Measurements from ENCODE around the gene EFEMP2. TPM values are rescaled to one million over a fixed set of nuclear protein-coding genes. Genes with fewer than 3 reads are reported as not detected.
A peak's percentile ranks its signal among the peaks of the same experiment; 100 is the strongest.
"Not testable (repeated sequence)": the region's sequence is repeated elsewhere in the genome, so short reads cannot be mapped to it uniquely, and the experiment has no call there.

Gene EFEMP2
- total RNA-seq, 1 experiment from 2014 or later = 217 TPM

DNA sequence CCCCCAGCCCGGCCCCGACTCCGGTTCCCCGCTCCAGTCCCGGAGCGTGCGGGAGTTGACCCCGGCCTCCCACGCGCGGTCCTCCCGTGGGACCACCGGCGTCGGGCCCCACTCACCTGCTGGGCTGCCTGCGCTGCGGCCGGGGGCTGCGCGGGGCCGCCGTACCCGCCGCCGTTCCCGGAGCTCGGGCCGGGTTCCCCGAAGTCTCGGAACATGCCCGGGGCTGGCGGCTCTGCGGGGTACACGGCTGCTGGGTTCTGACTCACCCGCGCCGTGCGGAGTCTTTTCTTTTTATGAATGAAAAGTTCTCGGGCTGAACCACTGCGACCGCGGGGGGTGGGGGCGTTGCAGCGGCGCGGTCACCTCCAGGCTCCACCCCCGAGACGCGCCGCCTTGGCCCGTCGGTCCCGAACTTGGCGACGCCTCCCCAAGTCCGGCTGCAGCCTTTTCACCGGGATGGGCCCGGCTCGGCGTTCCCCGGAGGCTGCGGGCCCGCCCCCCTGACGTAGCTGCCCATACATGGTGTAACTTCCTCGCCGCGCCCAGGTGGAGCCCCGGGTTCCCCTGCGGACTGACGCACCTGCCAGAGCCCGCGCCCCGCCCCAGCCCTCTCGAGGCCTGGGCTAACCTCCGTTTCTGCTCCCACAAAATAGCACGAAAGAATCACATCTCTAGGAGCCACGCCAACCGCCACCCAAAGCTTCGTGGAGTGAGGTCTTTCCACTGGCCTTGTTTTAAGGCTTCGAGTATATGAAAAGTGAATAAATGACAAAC is 27.7 kb upstream of the EFEMP2 start, which contains the start of gene FOSL1:
FOSL1 (minus strand) TSS at position 264 of the 774 bp plus-strand sequence; CDS start at position 215, 49 bp downstream.
- peak; percentile 97 for DNase-seq (ENCODE audit: low read depth)

DNA sequence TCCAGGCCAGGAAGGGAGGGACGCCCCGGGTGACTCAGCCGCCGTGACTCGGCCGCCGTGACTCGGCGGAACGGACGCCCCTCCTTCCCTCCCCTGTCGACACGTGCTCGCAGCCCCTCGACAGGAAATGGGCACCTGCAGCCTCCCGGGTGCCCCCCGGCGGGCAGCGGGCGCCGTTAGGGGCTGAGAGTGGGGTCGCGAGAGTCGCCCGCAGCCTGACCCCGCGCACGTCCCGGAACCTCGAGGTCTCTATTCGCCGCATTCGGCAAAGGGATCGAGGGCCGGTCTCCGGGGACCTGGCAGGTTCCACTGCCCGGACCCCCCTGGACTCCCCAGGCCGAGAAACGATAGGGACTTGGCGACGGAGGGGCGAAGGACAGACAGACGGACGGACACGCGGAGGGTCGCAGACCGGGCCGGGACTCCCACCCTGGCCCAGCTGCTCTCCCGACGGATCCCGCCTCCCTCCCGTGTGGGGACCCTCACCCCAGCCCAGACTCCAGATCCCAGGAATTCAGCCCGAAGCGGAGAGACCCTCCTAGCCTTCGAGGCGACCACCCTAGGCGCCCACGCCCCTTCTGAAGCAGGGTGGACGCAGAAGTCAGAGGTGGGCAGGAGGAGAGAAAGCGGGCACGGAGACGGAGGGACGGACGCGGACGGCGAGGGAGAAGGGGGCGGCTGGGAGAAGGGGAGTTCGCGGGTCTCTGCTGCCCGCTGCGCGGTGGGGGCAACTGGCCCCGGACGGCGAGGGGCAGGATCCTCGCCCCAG is 26.9 kb upstream of the EFEMP2 start:
- DNase-seq (ENCODE audit: low read depth) = peak; percentile 87

- no peak for DNase-seq (ENCODE audit: low read depth)
Measured at GRCh38 chr11:65898656-65899355, 26.2 kb upstream of the EFEMP2 start.

DNA sequence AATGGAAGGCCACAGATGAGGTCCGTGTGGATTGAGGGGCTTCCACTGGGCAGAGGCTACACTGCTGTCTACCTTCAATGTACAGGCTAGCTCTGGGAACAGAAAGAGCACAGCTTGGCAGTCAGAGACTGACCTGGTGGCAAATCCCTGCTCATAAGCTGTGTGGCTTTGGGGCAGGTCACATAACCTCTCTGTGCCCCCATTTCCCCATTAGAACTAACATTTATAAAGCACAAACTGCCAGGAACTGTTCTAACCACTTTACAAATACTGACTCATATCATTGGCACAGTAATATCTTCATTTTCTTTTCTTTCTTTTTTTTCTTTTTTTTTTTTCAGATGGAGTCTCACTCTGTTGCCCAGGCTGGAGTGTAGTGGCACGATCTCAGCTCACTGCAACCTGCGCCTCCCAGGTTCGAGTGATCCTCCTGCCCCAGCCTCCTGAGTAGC is 24.4 kb upstream of the EFEMP2 start:
- no peak for DNase-seq (ENCODE audit: low read depth)

DNA sequence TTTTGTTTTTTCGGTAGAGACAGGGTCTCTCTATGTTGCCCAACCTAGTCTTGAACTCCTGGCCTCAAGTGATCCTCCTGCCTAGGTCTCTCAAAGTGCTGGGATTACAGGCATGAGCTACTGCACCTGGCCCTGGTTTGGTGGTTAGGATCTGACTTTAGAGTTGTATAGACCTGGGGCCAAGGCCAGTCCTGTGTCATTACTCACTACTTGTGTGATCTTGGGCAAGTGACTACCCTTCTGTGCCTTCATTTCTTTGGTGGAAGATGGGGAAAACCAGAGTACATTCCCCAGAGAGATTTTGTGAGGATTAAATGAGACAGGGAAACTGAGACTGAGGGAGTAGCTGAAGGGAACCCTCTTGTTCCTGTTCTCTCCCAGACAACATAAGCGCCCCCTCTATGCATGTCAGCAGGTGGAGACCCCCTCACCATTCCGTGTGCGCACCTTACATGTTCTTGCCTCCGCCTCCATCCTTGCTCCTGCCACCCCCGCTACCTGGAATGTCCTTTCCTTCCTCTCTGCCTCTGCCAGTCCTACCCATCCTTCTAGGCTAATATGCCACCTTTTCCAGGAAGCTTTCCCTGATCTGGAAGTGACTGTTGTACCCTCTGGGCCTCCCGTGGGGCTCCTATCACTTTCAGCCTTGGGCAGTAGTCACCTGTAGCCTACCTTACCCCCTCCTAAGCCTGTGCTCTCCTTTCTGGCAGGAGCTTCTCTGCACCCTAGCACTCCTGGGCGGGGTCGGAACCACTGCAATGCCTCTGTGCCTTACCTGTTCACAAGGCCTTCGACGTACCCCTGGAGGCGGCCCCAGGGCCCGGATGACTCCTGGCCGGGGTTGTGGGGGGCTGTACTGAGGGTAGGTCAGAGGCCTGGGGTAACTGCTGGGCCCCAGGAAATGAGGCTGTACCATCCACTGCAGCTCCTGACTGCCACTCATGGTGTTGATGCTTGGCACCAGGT is 23.7 kb upstream of the EFEMP2 start:
- no peak for DNase-seq (ENCODE audit: low read depth)

DNA sequence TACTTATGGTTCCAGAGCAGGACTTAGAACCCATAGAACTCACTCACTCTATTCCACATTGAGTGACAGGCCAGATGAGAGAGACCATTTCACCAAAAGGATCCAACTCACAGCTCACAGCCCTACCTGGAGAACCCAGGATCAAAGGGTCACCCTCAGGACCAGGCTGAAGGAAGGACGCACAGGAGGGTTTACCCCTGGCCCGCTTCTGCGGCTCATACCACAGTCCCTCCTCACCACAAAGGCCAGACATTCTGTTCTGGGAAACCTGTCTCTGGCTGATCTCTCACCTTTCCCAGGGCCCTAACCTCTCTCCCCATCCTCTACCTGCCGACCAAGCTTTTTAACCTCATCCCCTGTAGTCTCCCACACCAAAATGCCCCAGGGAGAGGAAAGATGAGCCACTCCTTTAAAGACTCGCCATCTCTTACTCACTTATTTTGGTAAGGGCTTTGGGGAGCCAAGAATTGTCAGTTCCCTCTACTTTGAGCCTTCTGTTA is 22.9 kb upstream of the EFEMP2 start:
- no peak for DNase-seq (ENCODE audit: low read depth)

GRCh38 chr11:65894034-65894591 is 21.5 kb upstream of the EFEMP2 start:
- DNase-seq (ENCODE audit: low read depth) = no peak

DNA sequence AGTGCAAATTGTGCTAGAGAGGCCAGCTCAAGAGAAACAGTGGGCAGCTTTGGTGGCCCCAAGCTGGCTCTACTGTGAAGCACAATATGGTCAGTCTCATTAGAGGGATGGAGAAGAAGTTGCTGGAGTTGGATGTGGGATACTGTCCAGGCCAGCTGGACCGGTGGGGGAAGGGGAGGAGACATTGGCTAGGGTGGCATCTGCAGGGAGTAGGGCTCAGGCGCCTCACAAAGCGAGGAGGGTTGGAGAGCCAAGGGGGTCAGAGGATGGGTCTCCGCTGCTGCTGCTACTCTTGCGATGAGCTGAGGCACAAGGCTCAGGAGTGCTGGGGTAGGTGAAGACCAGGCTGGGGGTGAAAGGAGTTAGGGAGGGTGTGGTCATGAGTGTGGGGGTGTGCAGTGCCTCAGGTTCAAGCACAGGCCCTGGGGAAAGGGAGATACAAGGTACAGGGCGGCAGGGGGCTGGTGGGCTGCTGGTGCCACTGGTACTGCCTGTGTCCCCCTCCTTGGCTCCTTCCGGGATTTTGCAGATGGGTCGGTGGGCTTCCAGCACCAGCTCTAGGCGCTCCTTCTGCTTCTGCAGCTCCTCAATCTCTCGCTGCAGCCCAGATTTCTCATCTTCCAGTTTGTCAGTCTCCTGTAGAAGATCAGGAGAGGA is 20.2 kb upstream of the EFEMP2 start:
- no peak for DNase-seq (ENCODE audit: low read depth)

- DNase-seq (ENCODE audit: low read depth) = not testable (repeated sequence)
Measured at GRCh38 chr11:65892137-65892540, 19.5 kb upstream of the EFEMP2 start.

DNA sequence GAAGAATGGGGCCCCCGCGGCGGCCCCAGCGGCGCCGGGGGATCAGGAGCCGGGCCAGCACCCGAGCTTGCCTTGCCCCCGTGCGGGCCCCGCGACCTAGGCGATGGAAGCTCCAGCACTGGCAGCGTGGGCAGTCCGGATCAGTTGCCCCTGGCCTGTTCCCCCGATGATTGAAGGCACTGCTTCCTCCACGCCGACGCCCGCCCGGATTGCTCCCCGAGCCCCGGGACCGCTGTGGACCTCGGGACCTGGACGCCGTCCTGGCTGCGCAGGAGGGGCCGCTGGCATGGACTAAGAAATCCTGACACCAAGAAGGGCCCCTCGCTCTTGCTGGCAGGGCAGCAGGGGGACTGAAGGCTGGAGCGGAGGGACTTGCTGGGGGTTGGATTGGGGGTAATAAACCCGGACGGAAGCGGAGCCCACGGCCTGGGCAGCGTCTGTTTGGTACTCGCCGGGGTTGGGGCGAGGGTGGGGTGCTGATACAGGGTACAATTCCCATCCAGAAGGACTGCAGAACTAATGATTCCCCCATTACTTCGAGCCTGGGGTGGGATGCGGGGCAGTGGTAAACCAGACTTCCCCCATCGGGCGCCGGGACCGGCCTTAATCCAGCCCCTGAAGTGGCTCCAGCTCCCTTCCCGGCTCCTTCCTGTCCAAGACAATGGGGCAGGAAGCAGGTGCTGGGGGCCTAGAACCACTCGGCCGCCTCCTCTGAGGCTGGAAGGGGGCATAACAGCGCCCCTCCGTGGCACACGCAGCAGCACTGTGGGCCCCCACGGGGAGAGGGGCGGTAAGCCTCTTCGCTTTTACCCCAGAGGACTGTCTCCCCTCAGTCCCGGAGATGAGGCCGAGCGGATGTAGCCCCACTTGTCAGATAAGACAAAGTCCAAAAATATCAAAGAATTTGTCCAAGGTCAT is 18.9 kb upstream of the EFEMP2 start:
- DNase-seq (ENCODE audit: low read depth) = peak; percentile 61

DNA sequence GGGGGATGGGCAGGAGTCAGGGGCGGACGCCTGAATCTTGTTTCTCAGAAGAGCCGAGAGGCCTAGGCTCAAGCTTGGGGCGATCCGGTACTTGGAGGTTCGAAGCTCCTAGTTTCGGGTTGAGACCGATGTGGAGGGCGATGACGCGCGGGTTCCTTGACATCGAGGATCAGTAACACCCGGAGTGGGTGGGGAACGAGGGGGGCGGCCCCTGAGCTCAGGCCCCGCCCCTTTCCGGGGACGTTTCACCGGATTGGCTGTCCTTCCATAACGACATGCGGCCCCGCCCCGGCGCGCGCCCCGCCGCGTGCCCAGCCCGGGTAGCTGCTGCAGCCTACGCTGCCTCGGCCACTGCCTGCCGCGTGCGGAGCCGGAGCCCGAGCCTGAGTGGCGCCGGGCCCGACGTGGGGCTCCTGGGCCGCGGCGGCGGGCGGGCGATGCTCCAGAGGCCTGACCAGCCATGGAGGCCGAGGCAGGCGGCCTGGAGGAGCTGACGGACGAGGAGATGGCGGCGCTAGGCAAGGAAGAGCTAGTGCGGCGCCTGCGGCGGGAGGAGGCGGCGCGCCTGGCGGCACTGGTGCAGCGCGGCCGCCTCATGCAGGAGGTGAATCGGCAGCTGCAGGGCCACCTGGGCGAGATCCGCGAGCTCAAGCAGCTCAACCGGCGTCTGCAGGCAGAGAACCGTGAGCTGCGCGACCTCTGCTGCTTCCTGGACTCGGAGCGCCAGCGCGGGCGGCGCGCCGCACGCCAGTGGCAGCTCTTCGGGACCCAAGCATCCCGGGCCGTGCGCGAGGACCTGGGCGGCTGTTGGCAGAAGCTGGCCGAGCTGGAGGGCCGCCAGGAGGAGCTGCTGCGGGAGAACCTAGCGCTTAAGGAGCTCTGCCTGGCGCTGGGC is 18.0 kb upstream of the EFEMP2 start, which contains the start of gene CCDC85B:
CCDC85B (plus strand) TSS at position 350 of the 895 bp plus-strand sequence; CDS start at position 461, 111 bp downstream.
- DNase-seq (ENCODE audit: low read depth) = peak; percentile 95

DNA sequence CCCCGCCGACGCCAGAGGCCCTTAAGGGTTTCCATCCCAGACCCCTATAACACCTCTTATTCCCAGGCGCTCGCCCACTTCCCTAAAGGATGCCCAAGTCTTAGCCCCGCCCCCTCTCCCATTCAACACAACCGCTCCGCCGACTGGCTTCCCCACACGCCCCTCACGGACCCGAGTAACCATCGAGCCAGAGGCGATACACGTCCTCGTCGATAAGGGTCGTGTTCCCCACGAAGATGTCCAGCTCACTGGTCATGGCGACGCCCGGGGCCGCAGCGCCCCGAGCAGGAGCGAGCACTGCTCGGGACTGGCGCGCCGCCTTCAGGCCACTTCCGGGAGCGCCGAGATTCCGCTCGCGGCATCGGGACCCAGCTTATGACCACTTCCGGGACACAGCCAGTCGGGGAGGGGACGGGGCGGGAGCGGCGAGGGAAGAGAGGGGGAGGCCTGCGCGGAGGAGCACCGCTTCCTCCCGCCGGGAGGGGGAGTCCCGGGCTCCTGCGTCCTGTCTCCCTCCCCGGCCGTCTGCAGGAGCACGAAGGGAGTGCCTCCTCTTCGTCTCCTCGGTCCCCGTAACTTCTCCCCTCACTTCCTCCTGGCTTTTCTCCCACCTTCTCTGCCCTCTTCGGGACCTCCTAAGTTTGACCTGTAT is 15.7 kb upstream of the EFEMP2 start, which contains the start of gene FIBP:
FIBP (minus strand) TSS at position 309 of the 652 bp plus-strand sequence; CDS start at position 256, 53 bp downstream.
- peak; percentile 95 for DNase-seq (ENCODE audit: low read depth)

DNA sequence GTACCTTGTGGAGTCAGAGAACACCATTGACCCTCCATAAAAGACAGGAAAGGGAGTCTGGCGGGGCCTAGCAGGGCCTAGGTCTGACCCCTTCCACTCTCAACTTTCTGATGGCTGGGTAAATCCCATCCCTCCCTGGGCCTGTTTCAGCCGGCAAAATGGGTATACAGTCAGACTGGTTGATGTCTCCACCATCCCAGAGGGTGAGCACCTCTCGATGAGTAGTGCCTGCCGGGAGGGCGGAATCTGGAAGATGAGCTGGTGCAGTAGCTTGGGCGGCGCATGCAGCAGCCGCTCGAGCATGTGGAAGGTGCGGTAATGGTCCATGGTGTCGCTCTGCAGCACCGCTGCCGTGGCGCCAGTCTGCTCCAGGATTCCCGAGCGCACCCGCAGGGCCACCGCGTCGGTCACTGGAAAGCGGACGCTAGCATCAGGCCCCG is 15.1 kb upstream of the EFEMP2 start:
- no peak for DNase-seq (ENCODE audit: low read depth)

DNA sequence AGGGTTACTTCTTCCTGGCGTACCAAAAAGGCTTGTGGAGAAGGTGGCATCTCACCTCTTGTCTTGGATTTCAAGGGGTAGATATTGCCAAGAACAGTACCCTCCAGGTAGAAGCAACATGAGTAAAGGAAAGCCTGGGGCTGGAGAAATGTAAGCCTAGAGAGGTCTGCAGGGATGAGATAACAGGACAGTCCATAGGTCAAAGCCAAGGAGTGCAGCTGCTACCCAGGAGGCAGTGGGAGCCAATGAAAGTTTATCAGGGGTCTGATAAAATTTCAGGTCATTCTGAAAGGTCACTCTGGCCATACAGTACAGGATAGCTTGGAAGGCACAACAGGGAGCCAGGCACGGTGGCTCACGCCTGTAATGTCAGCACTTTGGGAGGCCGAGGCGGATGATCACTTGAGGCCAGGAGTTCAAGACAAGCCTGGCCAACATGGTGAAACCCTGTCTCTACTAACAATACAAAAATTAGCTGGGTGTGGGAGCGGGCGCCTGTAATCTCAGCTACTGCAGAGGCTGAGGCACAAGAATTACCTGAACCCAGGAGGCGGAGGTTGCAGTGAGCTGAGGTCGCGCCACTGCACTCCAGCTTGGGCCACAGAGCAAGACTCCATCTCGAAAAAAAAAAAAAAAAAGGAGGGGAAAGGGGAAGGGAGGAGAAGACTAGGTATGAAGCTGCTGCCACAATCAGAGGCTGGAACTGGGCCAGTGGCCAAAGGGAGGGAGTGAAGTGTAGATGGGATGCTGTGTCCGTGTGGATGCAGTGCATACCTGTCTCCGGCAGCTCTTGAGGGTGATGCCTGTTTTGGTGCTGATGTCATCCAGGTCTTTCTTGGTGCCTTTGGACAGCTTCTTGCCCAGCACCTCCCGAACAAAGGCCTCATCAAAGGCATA is 14.5 kb upstream of the EFEMP2 start:
- DNase-seq (ENCODE audit: low read depth) = no peak

GRCh38 chr11:65885808-65886536 is 13.4 kb upstream of the EFEMP2 start:
- no peak for DNase-seq (ENCODE audit: low read depth)

All from LHCN-M2 (cell line).